GM19463 (cell line): Measurements from ENCODE around the gene NDUFA7.
"Not testable (repeated sequence)": the region's sequence is repeated elsewhere in the genome, so short reads cannot be mapped to it uniquely, and the experiment has no call there.

Experiments used
- ATAC-seq: cut with Tn5 transposase; IDR thresholded peaks from one replicate; pipeline ENCODE4 v1.9.1; 2021; ENCODE audit warnings: mild to moderate bottlenecking, moderate library complexity; ENCODE audit not compliant: unreplicated experiment

NDUFA7 gene

GRCh38 chr19:8342316-8342683, 21.1 kb upstream of the NDUFA7 start:
- ATAC-seq, result no peak

- ATAC-seq, result not testable (repeated sequence)
Observed at GRCh38 chr19:8341504-8341903, 20.3 kb upstream of the NDUFA7 start.

GRCh38 chr19:8340341-8341096, 19.3 kb upstream of the NDUFA7 start:
- no peak for ATAC-seq

- ATAC-seq, result no peak
Observed at GRCh38 chr19:8338835-8339234, 17.7 kb upstream of the NDUFA7 start.

- no peak for ATAC-seq
Observed at GRCh38 chr19:8337728-8338127, 16.6 kb upstream of the NDUFA7 start.

GRCh38 chr19:8336660-8337059, 15.5 kb upstream of the NDUFA7 start:
- ATAC-seq, result no peak

- ATAC-seq, result no peak
Observed at GRCh38 chr19:8336072-8336569, 14.9 kb upstream of the NDUFA7 start.

GRCh38 chr19:8335343-8336071, 14.3 kb upstream of the NDUFA7 start:
- ATAC-seq, result no peak

- ATAC-seq, result no peak
Observed at GRCh38 chr19:8334458-8335342, 13.5 kb upstream of the NDUFA7 start.

GRCh38 chr19:8333767-8334457, 12.7 kb upstream of the NDUFA7 start:
- ATAC-seq, result no peak

GRCh38 chr19:8332976-8333766, 12.0 kb upstream of the NDUFA7 start:
- no peak for ATAC-seq

GRCh38 chr19:8331263-8331845, 10.2 kb upstream of the NDUFA7 start:
- ATAC-seq, result no peak

GRCh38 chr19:8329996-8330395, 8.8 kb upstream of the NDUFA7 start:
- no peak for ATAC-seq

GRCh38 chr19:8325454-8325853, 4.3 kb upstream of the NDUFA7 start:
- no peak for ATAC-seq

GRCh38 chr19:8324186-8325050, 3.2 kb upstream of the NDUFA7 start:
- ATAC-seq, result no peak

- ATAC-seq, result no peak
Observed at GRCh38 chr19:8323781-8324185, 2.6 kb upstream of the NDUFA7 start.

- no peak for ATAC-seq
Observed at GRCh38 chr19:8322638-8322997, 1.4 kb upstream of the NDUFA7 start.

GRCh38 chr19:8321986-8322637, 937 bp upstream of the NDUFA7 start:
- ATAC-seq, result no peak
